ENCODE measurements around the gene PARD6B.
"Not testable (repeated sequence)": the region's sequence is repeated elsewhere in the genome, so short reads cannot be mapped to it uniquely, and the experiment has no call there.

PARD6B gene

GRCh38 chr20:50763550-50764458 lies 32.4 kb downstream of the PARD6B start:
- DNase-seq: peak in 1 of 42 donors; percentile 28

GRCh38 chr20:50765251-50765650 lies 33.9 kb downstream of the PARD6B start:
- intact Hi-C loops (cut with DNase I): not testable (repeated sequence)
- DNase-seq: peak in 2 of 42 donors; percentile 7 to 11

More at GRCh38 chr20:50763550-50764458, 32.4 kb downstream of the PARD6B start:
- intact Hi-C loops (cut with DNase I): not testable (repeated sequence)

- DNase-seq: no peak
- intact Hi-C loops (cut with DNase I): no loop called here
These were observed 34.3 kb downstream of the PARD6B start for GRCh38 chr20:50765674-50766073.

GRCh38 chr20:50766955-50767809 lies 35.8 kb downstream of the PARD6B start:
- intact Hi-C loops (cut with DNase I): not testable (repeated sequence)
- peak in 1 of 42 donors; percentile 24 for DNase-seq

GRCh38 chr20:50768991-50769390 lies 37.6 kb downstream of the PARD6B start:
- intact Hi-C loops (cut with DNase I): not testable (repeated sequence)
- DNase-seq: peak in 2 of 42 donors; percentile 12 to 28

GRCh38 chr20:50769551-50770085 lies 38.2 kb downstream of the PARD6B start:
- intact Hi-C loops (cut with DNase I): not testable (repeated sequence)
- DNase-seq: peak in 2 of 42 donors; percentile 3 to 24

- intact Hi-C loops (cut with DNase I): not testable (repeated sequence)
- peak in 2 of 42 donors; percentile 16 to 20 for DNase-seq
These were observed 40.2 kb downstream of the PARD6B start for GRCh38 chr20:50771419-50772080.

- peak in 2 of 42 donors; percentile 7 to 14 for DNase-seq
- intact Hi-C loops (cut with DNase I): no loop called here
These were observed 41.2 kb downstream of the PARD6B start for GRCh38 chr20:50772420-50773185.

- intact Hi-C loops (cut with DNase I): no loop called here
- peak in 3 of 42 donors; percentile 5 to 31 (median 15) for DNase-seq
These were observed 43.1 kb downstream of the PARD6B start for GRCh38 chr20:50774515-50774914.

GRCh38 chr20:50776122-50776817 lies 44.9 kb downstream of the PARD6B start:
- intact Hi-C loops (cut with DNase I): no loop called here
- peak in 2 of 42 donors; percentile 7 to 13 for DNase-seq

- DNase-seq: no peak
- intact Hi-C loops (cut with DNase I): no loop called here
These were observed 46.0 kb downstream of the PARD6B start for GRCh38 chr20:50777373-50777772.

GRCh38 chr20:50778994-50779393 lies 47.6 kb downstream of the PARD6B start:
- intact Hi-C loops (cut with DNase I); DNase-seq: not testable (repeated sequence)

- DNase-seq: no peak
- intact Hi-C loops (cut with DNase I): no loop called here
These were observed 52.0 kb downstream of the PARD6B start for GRCh38 chr20:50783390-50783789.

GRCh38 chr20:50783903-50784302 lies 52.5 kb downstream of the PARD6B start:
- intact Hi-C loops (cut with DNase I): no loop called here
- no peak for DNase-seq

GRCh38 chr20:50784464-50784863 lies 53.1 kb downstream of the PARD6B start:
- intact Hi-C loops (cut with DNase I): no loop called here

GRCh38 chr20:50786703-50787102 lies 55.3 kb downstream of the PARD6B start:
- no peak for DNase-seq
- intact Hi-C loops (cut with DNase I): no loop called here

More at GRCh38 chr20:50784464-50784863, 53.1 kb downstream of the PARD6B start:
- DNase-seq: no peak

- intact Hi-C loops (cut with DNase I): no loop called here
These were observed 55.8 kb downstream of the PARD6B start for GRCh38 chr20:50787181-50787580.

More at GRCh38 chr20:50787181-50787580, 55.8 kb downstream of the PARD6B start:
- no peak for DNase-seq

Measured in head of caudate nucleus (tissue), 42 donors.